Astrocyte (in vitro differentiated cells and primary cell): ENCODE data around the gene DBI. TPM values are rescaled to one million over a fixed set of nuclear protein-coding genes. Genes with fewer than 3 reads are reported as not detected.

ENCODE experiments used
- DNase-seq: peaks from one replicate; pipeline ENCODE4 v3.0.0-alpha.2; 2010; ENCODE audit warnings: low read depth
- FAIRE-seq: peaks from 2 replicates; lab custom pipeline; 2011; peaks lifted over from hg19 to GRCh38; lab: Jason Lieb, UNC
- H2AFZ ChIP-seq: 2 replicates; pipeline ENCODE4 v1.6.0; 2012; ENCODE audit warnings: low read depth, low read length, inconsistent platforms
- H3K27ac ChIP-seq: 2 replicates; pipeline ENCODE4 v1.5.1; 2011; ENCODE audit warnings: low read depth, low read length, inconsistent platforms
- H3K27me3 ChIP-seq: 2 replicates; pipeline ENCODE4 v1.6.0; 2011; ENCODE audit warnings: low read length, inconsistent platforms; ENCODE audit not compliant: insufficient read depth
- H3K36me3 ChIP-seq: 2 replicates; pipeline ENCODE4 v1.5.1; 2011; ENCODE audit warnings: low read length, inconsistent platforms; ENCODE audit not compliant: insufficient read depth
- H3K4me1 ChIP-seq: 2 replicates; pipeline ENCODE4 v1.5.1; 2011; ENCODE audit warnings: low read length, inconsistent platforms; ENCODE audit not compliant: insufficient read depth
- H3K4me2 ChIP-seq: 2 replicates; pipeline ENCODE4 v1.6.0; 2012; ENCODE audit warnings: low read length, inconsistent platforms
- H3K4me3 ChIP-seq: 2 replicates; pipeline ENCODE4 v1.5.1; 2011; ENCODE audit warnings: low read depth, mild to moderate bottlenecking, low read length, inconsistent platforms; ENCODE audit not compliant: insufficient read depth
- H3K79me2 ChIP-seq: 2 replicates; pipeline ENCODE4 v1.6.0; 2012; ENCODE audit warnings: mild to moderate bottlenecking, low read length, inconsistent platforms; ENCODE audit not compliant: insufficient read depth
- H3K9ac ChIP-seq: 2 replicates; pipeline ENCODE4 v1.6.0; 2012; ENCODE audit warnings: mild to moderate bottlenecking, low read length, inconsistent platforms
- H3K9me3 ChIP-seq: 2 replicates; pipeline ENCODE4 v1.5.1; 2012; ENCODE audit warnings: low read depth, mild to moderate bottlenecking, low read length, inconsistent platforms; ENCODE audit not compliant: insufficient read depth
- H4K20me1 ChIP-seq: 2 replicates; pipeline ENCODE4 v1.6.0; 2012; ENCODE audit warnings: low read length, inconsistent platforms; ENCODE audit not compliant: insufficient read depth
- H3K27ac Mint-ChIP-seq: one replicate; pipeline ENCODE4 v1.8.0; 2021; ENCODE audit warnings: mild to moderate bottlenecking, mixed read lengths; ENCODE audit not compliant: unreplicated experiment
- H3K27me3 Mint-ChIP-seq: one replicate; pipeline ENCODE4 v1.8.0; 2021; ENCODE audit warnings: low read depth, mixed read lengths; ENCODE audit not compliant: unreplicated experiment
- H3K36me3 Mint-ChIP-seq: one replicate; pipeline ENCODE4 v1.8.0; 2021; ENCODE audit warnings: low read depth, mixed read lengths; ENCODE audit not compliant: unreplicated experiment
- H3K4me1 Mint-ChIP-seq: one replicate; pipeline ENCODE4 v1.8.0; 2021; ENCODE audit warnings: low read depth, mixed read lengths; ENCODE audit not compliant: unreplicated experiment
- H3K4me3 Mint-ChIP-seq: one replicate; pipeline ENCODE4 v1.8.0; 2021; ENCODE audit warnings: mild to moderate bottlenecking, moderate library complexity, mixed read lengths; ENCODE audit not compliant: unreplicated experiment
- H3K9me3 Mint-ChIP-seq: one replicate; pipeline ENCODE4 v1.8.0; 2021; ENCODE audit warnings: mild to moderate bottlenecking, mixed read lengths; ENCODE audit not compliant: unreplicated experiment
- EZH2 ChIP-seq: IDR thresholded peaks from 2 replicates; pipeline ENCODE4 v1.6.1; 2012; ENCODE audit warnings: mild to moderate bottlenecking, low read length, inconsistent platforms; ENCODE audit not compliant: insufficient read depth
- total RNA-seq: library from RNA; stranded (reverse); gene quantifications from 2 replicates; pipeline ENCODE4 v1.2.1, GENCODE V29; 2021
- TF ChIP-seq, protein P1 (sequence below): IDR thresholded peaks from 2 replicates; pipeline ENCODE4 v1.5.1; 2011; ENCODE audit warnings: low read depth, mild to moderate bottlenecking, inconsistent platforms, low read length, moderate library complexity; ENCODE audit not compliant: insufficient read depth

DBI gene
- total RNA-seq, 1 donor from 2014 or later, result 126 TPM

DNA sequence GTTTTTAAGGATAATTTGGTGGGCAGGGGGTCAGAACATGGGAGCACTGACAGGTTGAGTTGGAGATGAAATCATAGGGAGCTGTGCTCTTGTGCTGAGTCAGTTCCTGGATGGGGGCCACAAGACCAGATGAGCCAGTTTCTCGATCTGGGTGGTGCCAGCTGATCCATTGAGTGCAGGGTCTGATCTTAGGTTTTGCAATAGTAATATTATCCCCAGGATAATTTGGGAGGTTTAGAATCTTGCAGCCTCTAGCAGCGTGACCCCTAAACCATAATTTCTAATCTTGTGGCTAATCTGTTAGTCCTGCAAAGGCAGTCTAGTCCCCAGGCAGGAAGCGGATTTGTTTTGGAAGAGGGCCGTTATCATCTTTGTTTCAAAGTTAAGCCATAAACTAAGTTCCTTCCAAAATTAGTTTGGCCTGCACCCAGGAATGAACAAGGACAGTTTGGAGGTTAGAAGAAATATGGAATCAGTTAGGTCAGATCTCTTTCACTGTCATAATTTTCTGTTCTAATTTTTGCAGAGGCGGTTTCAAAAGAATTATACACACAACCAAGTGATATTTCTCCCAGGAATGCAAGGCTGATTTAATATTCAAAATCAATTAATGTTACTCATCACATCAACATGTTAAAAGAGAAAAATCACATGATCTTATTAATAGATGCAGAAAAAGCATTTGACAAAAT is 23.0 kb downstream of the DBI start:
- Histone ChIP-seq H3K4me2 (peak overlapping the region; percentile 42), H2AFZ (no peak overlapping the region), H3K36me3 (no peaks in the 10 kb centered on the region), H4K20me1 (no peaks in the 10 kb centered on the region), H3K4me3 (no peak overlapping the region), H3K9ac (no peak overlapping the region), H3K27me3 (no peaks in the 10 kb centered on the region), H3K4me1 (peaks cover 10% of the 10 kb centered on the region), H3K79me2 (no peaks in the 10 kb centered on the region), H3K9me3 (no peaks in the 10 kb centered on the region), H3K27ac (no peak overlapping the region)
- TF ChIP-seq EZH2, result no peak
- TF ChIP-seq, protein P1, sequence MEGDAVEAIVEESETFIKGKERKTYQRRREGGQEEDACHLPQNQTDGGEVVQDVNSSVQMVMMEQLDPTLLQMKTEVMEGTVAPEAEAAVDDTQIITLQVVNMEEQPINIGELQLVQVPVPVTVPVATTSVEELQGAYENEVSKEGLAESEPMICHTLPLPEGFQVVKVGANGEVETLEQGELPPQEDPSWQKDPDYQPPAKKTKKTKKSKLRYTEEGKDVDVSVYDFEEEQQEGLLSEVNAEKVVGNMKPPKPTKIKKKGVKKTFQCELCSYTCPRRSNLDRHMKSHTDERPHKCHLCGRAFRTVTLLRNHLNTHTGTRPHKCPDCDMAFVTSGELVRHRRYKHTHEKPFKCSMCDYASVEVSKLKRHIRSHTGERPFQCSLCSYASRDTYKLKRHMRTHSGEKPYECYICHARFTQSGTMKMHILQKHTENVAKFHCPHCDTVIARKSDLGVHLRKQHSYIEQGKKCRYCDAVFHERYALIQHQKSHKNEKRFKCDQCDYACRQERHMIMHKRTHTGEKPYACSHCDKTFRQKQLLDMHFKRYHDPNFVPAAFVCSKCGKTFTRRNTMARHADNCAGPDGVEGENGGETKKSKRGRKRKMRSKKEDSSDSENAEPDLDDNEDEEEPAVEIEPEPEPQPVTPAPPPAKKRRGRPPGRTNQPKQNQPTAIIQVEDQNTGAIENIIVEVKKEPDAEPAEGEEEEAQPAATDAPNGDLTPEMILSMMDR, result no peak
- peaks cover 13% of the 10 kb centered on the region for H3K4me1 Mint-ChIP-seq
- no peaks in the 10 kb centered on the region for H3K9me3 Mint-ChIP-seq
- H3K27ac Mint-ChIP-seq, result no peak overlapping the region
- DNase-seq (peak; percentile 56), FAIRE-seq (no peak)
- H3K4me3 Mint-ChIP-seq, result no peak overlapping the region
- no peaks in the 10 kb centered on the region for H3K27me3 Mint-ChIP-seq
- H3K36me3 Mint-ChIP-seq, result no peaks in the 10 kb centered on the region

DNA sequence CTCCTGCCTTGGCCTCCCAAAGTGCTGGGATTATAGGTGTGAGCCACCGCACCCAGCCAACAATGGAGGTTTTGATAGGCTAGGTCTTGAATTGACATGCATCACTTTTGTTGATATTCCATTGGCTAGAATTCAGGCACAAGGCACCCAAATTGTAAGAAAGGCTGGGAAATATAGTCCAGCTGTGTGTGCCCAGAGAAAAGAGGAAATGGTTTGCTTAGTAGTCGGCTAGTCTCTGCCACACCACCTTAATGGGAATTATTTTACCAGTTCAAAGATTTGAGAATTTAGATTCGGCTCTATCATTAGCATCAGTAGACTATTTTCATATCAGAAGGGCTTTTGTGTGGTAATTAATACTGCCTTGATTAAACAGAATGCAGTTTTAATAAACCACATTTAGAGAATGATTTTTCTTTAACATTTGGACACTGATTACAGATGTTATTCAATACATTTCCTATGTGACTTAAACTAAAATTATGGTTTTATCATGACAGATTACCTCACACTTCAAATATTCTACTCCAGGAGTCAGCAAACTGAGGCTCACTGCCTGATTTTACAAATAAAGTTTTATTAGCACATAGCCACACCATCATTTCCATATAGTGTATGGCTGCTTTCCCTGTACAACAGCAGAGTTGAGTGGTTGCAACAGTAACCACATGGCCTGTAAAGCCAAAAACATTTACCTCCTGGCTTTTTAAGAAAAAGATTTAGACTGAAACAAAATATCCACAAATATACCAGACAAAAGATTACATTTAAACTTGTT is 27.4 kb downstream of the DBI start:
- Histone ChIP-seq H3K4me3 (no peak overlapping the region), H2AFZ (no peak overlapping the region), H3K9me3 (no peaks in the 10 kb centered on the region), H3K36me3 (no peaks in the 10 kb centered on the region), H3K4me2 (no peak overlapping the region), H3K27me3 (no peaks in the 10 kb centered on the region), H4K20me1 (no peaks in the 10 kb centered on the region), H3K27ac (no peak overlapping the region), H3K4me1 (peaks cover 6% of the 10 kb centered on the region), H3K9ac (no peak overlapping the region), H3K79me2 (no peaks in the 10 kb centered on the region)
- Mint-ChIP-seq H3K27ac (no peak overlapping the region), H3K36me3 (no peaks in the 10 kb centered on the region), H3K9me3 (no peaks in the 10 kb centered on the region), H3K4me1 (peaks cover 11% of the 10 kb centered on the region), H3K27me3 (peaks cover 8% of the 10 kb centered on the region), H3K4me3 (no peak overlapping the region)
- TF ChIP-seq, protein P1, result no peak
- TF ChIP-seq EZH2, result no peak
- FAIRE-seq, result no peak
- DNase-seq, result no peak
